Activated CD4-positive, alpha-beta T cell treated with anti-CD3 and anti-CD28 coated beads, Interleukin-2, amount 50 U/mL, for 1 hour (primary cell): ENCODE data around the gene TNFAIP3.

Experiments used
- DNase-seq: peaks from one replicate; pipeline ENCODE4 v3.0.0-alpha.2; 2020

The TNFAIP3 gene

DNA sequence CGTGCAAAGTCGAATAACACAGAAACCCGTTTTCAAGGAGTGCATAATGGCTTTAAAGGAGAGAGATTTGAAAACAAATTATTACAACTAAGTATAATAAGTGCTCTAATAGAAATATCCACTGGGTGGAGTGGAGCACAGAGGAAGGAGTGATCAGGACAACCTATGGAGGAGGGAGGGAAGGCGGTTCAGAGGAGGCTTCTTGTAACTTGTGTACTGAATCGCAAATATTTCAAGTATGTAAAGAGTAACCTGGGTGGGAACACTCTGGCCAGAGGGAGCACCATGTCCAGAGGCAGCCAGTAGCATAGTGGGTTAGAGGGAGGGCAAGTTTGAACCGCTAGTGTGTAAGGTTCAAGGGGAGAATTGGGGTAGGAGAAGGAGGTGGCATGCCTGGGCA lies 21.6 kb upstream of the TNFAIP3 start:
- DNase-seq: no peak

DNA sequence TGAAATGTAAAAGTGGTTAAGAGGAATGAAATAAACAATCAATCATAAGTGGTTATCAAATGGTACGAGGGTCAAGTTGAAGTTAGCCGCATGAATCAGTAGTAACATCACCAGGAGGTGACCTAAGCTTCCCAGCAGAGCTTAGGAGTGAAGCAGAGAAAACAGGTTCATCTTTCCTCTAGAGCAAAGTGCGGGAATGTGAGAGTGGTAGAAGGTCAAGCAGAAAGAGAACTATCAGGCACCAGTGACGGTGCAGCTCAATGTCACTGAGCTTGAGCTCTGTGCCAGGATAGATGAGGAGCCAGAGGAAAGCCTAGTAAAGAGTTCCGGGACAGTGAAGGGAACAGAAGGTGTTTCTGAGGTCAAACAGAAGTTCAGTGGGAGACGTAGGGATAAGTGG lies 20.8 kb upstream of the TNFAIP3 start:
- DNase-seq: no peak

DNA sequence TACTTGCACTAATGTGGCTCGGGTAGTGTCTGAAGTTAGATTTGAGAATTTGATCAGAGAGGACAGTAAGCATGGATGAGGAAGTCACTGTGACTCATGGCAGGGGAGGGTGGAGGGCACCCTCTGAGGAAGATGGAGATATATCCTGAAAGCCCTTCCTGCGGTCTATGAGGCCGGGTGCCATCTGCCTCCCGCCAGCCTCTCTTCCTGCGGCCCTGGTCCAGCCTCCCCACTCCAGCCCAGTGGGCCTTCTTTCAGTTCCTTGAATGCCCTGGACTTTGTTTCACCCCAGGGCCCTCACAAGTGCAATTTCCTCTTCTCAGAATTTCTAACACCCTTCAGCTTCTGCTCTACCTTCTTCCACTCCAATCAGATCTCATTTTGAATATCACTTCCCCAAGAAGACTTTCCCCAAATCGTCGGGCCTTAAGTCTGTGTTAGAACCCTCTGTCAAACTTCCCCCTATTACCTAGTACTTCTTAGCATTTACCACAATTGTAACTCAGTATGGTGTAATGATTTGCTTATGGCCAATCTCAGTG lies 20.2 kb upstream of the TNFAIP3 start:
- no peak for DNase-seq

DNA sequence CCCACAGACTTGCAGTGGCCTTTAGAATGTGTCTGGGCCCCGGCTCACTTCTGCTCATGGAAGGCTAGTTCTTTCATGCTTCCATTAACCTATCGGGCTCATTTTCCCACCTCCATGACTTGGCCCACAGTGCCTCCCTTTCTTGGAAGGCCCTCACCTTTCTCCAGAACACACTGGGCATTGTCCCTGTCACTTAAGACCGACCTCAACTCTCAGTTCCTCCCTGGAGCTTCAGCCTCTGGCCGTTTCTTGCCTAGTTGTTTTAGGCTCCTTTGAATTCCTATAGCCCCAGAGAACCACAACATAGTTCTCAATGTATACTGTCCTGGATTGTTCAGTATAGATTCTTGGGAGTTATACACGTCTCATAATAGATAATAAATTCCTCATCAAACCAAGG lies 19.3 kb upstream of the TNFAIP3 start:
- no peak for DNase-seq

- DNase-seq: no peak
Measured at GRCh38 chr6:137848672-137849071, 18.4 kb upstream of the TNFAIP3 start.

DNA sequence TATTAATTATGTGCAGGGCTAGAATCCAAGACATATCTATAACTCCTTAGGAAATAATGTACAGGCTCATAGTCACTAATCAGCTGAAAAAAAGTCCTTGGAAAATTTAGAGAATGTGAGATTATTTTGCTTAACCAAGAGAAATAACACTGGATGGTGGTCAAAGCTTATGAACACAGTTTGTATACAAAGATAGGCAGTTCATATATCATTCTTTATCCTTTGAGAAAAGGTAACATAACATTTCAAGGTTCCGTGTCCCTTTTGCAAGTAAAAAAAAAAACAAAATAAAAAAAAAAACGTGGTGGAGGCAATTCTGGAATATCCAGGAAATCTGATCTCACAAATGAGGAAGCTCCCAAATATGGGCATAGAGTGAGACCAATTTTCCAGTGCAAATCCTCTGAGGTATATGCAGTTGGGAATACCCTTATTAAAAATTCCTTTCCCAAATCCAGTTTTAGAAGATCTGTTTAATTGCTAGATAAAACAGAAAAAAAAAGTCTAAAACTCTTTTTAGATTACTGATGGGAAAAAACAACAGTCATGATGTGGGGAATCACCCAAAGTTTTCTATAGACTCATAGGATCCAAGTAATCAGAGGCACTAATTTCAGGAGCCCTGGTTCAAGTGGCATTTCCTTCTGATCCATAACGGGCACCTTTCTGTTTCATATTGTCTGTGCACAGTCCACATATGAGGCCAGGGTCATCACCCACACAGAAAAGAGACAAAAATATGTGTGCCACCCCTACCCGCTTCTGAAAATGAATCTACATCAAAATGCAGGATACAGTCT lies 17.7 kb upstream of the TNFAIP3 start:
- no peak for DNase-seq

GRCh38 chr6:137849981-137850714 lies 16.9 kb upstream of the TNFAIP3 start:
- no peak for DNase-seq

GRCh38 chr6:137850816-137851602 lies 16.1 kb upstream of the TNFAIP3 start:
- no peak for DNase-seq

DNA sequence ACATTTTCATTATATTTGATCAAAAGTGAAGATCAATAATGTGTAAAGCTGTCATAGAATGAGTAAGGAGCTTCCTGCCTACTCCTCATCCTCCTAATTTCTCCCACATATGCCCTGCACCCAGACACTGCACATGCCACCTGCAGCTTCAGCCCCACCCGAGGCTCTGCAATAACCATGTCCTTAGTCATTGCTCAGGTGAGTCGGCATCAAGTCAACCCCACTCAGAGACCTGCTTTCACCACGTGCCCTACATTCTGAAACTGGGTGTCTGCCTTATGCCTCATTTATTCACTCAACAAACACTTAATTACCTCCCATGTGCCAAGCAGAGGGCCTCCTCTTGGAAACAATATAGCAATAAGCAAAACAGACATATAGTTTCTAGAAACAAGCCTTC lies 15.4 kb upstream of the TNFAIP3 start:
- no peak for DNase-seq

DNA sequence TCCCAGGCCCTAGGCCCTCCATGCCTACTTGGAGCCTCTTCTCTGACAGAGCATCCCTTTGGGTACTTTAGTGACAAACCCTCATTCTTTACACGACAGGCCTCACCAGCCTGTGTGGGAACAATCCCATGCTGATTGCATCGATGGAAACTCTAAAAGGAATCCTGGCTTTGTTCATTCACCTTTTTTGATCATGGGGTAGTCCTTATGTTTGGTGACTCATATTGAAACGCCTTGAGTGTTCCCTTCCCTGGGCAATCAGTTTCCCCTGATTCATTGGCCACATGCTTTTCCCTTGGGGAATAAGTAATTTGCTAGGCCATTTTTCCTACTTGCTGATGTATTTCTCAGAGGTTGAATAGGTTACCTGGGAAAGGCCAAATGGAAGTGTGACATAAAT lies 14.7 kb upstream of the TNFAIP3 start:
- DNase-seq: no peak

GRCh38 chr6:137852811-137853210 lies 14.2 kb upstream of the TNFAIP3 start:
- no peak for DNase-seq

DNA sequence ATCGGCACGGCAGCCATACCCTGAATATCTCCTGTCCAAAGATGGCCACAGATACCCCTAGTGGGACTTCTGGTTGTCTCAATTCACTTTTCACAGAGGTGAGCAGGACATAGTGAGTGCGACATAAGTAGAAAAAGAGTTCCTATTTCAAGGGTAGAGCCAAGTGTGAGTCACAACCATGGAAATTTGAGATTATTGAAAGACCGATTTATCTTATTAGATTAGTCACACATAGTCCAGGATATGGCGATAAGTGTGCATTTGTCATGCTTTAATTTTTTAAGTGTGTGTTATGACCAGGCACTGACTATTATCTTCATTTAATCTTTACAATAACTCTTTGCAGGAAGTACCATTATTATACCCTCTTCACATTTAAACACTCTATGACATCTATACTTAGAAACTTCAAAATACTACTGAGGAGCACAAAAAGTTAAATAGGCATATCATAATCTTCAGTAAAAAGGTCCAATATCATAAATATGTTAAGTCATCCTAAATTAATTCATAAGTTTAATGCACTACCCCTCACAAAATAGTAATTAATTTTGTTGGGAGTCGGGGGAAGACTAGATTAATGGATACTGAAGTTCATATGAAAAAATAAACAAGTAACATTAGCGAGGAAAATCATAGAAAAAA lies 13.4 kb upstream of the TNFAIP3 start:
- no peak for DNase-seq

GRCh38 chr6:137856138-137856898 lies 10.7 kb upstream of the TNFAIP3 start:
- DNase-seq: no peak

DNA sequence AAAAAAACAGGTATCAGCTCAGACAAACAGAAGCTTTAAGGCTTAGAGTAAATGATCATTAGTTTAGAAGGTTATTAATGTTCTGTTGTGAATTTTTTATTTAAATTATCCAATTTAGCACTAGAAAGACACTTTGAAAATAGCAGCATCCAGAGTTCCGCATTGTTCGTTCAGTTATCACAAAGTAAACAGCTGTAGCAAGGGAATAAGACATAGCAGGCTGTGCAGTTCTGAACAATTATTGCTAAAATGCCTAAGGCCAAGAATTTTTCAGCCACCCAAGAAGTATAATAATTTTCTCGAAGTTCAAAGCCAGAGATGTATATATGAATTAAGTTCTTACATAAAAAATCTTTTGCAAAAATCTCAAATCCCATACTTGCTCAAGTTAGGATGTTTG lies 8.0 kb upstream of the TNFAIP3 start:
- DNase-seq: no peak

- no peak for DNase-seq
Measured at GRCh38 chr6:137860394-137861005, 6.6 kb upstream of the TNFAIP3 start.

- no peak for DNase-seq
Measured at GRCh38 chr6:137861550-137862337, 5.3 kb upstream of the TNFAIP3 start.

- DNase-seq: no peak
Measured at GRCh38 chr6:137862419-137863090, 4.5 kb upstream of the TNFAIP3 start.

DNA sequence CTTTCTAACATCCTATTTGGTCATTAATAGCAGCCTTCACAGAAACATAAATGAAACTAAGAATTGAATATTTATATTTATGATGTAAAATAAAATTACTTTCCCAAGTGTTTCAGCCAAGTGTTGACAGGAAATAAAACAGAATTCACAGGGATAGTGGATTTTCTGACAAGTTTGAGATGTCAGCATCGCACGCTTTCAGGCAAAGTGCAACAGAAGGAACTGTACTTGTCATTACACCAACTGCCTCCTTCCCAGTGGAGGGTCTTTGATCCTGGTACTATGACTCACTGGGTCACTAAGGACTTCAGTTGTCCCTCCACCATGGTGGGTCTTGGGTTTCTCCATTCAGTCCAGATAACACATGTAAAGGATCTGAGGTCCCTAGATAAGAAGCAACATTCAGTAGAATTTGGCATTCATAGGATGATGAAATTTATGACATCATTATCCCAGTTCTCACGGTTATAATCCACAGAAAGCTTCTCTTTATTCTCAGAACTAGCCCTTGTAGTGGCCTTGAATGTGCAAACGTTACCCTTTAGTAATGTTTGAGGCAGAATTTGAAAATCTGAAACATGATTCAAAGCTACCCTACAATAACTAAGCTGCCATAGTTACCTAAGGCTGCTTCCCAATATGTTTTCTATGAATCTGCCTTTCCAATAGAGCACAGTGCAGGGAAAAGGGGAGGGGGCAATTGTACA lies 3.8 kb upstream of the TNFAIP3 start:
- no peak for DNase-seq

DNA sequence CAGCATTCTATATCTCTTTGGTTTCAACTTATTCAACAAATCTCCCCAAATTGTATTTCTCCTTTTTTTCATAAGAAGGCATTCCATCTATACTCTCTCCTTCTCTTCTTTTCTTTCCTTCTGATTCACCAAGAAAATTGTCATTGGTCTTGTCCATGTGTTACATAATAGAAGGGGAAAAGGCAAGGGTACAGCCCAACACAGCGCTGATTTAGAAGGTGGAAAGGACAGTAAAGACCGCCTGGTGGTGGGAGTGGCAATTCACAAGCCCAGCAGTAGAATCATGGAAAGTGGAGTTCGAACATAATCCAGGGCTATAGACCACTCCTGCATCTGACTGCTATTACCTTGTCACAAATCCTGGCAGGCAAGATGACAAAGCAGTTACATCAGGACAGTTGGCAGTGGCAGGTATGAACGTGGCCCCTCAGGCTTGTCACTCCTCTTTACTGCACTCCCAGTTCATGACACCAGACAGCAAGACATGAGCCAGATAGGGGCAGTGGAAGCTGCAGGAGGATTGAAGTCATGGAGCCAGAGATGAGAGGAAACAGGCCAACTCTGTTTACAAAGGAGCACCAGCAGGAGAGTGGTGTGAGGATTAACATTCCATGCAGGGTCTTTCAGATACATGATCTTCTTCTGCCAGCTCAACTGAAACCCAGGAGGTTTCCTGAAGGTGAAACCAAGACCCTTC lies 2.1 kb upstream of the TNFAIP3 start:
- no peak for DNase-seq
